ENCODE data around the gene UNC119B.

- TF ChIP-seq SPI1 (IDR thresholded peaks at IDR 0.05; ENCODE audit: borderline replicate concordance, low read depth) (no peak), CTCF (IDR thresholded peaks at IDR 0.05; ENCODE audit: insufficient read depth, low read length) (no peak), POLR2AphosphoS5 (IDR thresholded peaks at IDR 0.05; ENCODE audit: low read depth) (no peak)
Measured at GRCh38 chr12:120706029-120706428, 4.2 kb upstream of the UNC119B start.
